GM19193 (cell line): Measurements from ENCODE around the gene TMC3.

Source experiments
- POLR2A ChIP-seq: IDR thresholded peaks from 4 replicates; pipeline ENCODE4 v1.6.1; 2011; ENCODE audit not compliant: insufficient read depth, insufficient read length; ENCODE audit errors: extremely low read depth

TMC3 gene

GRCh38 chr15:81297603-81298575 lies 76.1 kb downstream of the TMC3 start:
- TF ChIP-seq POLR2A: no peak

GRCh38 chr15:81297147-81297572 lies 76.9 kb downstream of the TMC3 start:
- TF ChIP-seq POLR2A: no peak

GRCh38 chr15:81296673-81297072 lies 77.3 kb downstream of the TMC3 start:
- TF ChIP-seq POLR2A: peak; percentile 56

- TF ChIP-seq POLR2A: no peak
Measured at GRCh38 chr15:81296186-81296585, 77.8 kb downstream of the TMC3 start.

GRCh38 chr15:81295486-81296121 lies 78.4 kb downstream of the TMC3 start:
- no peak for TF ChIP-seq POLR2A

- no peak for TF ChIP-seq POLR2A
Measured at GRCh38 chr15:81294516-81294880, 79.5 kb downstream of the TMC3 start.

GRCh38 chr15:81293728-81294515 lies 80.1 kb downstream of the TMC3 start:
- TF ChIP-seq POLR2A: peak; percentile 18

GRCh38 chr15:81292523-81293001 lies 81.5 kb downstream of the TMC3 start:
- TF ChIP-seq POLR2A: peak; percentile 69

- no peak for TF ChIP-seq POLR2A
Measured at GRCh38 chr15:81291916-81292522, 82.0 kb downstream of the TMC3 start.

- no peak for TF ChIP-seq POLR2A
Measured at GRCh38 chr15:81289910-81290309, 84.1 kb downstream of the TMC3 start.

GRCh38 chr15:81288616-81289015 lies 85.4 kb downstream of the TMC3 start:
- TF ChIP-seq POLR2A: no peak

- no peak for TF ChIP-seq POLR2A
Measured at GRCh38 chr15:81288040-81288439, 86.0 kb downstream of the TMC3 start.

GRCh38 chr15:81286621-81287121 lies 87.3 kb downstream of the TMC3 start:
- no peak for TF ChIP-seq POLR2A

GRCh38 chr15:81285461-81285860 lies 88.6 kb downstream of the TMC3 start:
- no peak for TF ChIP-seq POLR2A
